Erythroblast (primary cell): ENCODE results near the gene GLI1.

Experiments
- DNase-seq, 2 experiments: peaks; one replicate each; lab custom pipeline; 2025; lab: John Stamatoyannopoulos, UW
- GATA1 ChIP-seq: IDR thresholded peaks from 2 replicates; pipeline ENCODE4 v1.6.1; 2011; ENCODE audit warnings: low read depth, mild to moderate bottlenecking, control low read depth, low read length, moderate library complexity
- POLR2A ChIP-seq: IDR thresholded peaks from 2 replicates; pipeline ENCODE4 v1.6.1; 2011; ENCODE audit warnings: mild to moderate bottlenecking, low read length

The GLI1 gene

DNA sequence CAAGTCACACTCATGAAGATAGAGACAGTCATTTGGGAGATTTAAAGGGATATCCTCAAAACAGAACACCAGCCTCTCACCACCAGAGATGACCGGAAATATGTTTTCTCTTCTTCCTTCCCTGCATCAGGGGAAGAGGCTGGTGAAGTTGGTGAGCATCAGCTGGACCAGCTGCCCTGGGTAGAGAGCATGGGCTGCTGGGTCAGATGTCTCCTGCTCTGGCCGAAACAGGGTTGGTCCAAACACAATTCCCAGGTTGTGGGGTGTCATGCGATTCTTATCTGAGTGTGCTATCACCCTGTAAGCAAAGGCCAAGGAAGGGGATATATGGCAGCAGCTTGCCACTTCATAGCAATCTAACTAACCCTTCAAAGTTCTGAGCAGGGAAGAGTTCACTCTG lies 12.8 kb downstream of the GLI1 start:
- DNase-seq, result no peak
- no peak for TF ChIP-seq GATA1
- no peak for TF ChIP-seq POLR2A

DNA sequence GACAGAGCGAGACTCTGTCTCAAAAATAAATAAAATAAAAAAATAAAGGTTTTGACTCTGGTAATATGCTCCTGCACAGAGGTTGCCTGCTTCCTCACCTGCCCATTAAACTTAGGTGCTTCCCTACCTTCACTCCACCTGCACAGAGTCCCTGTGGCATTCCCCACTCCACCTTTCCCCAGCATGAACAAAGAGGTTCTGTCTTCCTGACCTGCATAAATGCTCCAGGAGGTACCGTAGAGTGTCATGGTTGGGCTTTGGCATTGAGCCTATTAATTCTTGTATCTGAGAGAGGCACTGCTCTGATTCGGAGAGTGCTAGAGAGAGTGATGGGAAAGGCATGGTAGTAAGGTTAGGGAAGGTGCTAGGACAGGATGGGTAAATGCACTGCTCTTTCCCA lies 13.8 kb downstream of the GLI1 start:
- TF ChIP-seq POLR2A, result no peak
- no peak for TF ChIP-seq GATA1
- DNase-seq, result no peak

DNA sequence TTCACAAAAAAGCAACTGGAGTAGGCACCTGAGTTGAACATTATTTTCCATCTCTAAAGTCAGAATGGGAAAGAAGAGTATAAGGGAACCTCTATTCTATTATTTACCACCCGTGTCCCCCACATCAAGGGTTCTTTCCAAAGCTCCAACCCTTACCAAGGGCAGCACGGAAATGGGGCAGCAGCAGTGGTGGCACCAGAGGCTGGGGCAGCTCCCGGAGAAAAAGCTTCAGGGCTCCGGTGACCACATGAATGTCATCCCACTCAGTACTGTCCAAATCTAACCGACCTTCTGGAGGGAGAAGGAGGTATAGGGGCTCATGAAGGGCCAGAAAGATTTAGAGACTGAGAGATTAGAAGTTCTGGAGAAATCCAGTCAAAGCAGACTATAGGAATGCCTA lies 14.3 kb downstream of the GLI1 start:
- no peak for DNase-seq
- no peak for TF ChIP-seq POLR2A

DNA sequence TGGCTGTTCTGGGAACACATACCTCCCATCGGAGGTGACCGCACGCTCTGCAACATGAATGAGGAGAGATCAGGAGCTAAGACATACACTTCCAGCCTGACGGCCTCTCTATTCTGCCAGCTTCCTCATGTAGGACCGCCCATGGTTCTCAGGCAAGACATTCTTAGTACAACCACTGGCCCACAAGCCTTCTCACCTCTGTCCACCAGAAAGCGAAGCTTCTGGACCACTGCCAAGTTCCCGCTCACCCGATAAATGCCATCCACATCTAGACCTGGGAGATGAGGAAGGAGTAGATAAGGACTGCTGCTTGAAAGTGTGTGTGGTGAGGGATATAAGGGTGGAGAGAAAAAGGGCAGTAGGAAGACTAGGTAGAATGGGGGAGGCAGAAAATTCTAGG lies 14.8 kb downstream of the GLI1 start:
- TF ChIP-seq GATA1, result no peak
- TF ChIP-seq POLR2A, result no peak
- no peak for DNase-seq

DNA sequence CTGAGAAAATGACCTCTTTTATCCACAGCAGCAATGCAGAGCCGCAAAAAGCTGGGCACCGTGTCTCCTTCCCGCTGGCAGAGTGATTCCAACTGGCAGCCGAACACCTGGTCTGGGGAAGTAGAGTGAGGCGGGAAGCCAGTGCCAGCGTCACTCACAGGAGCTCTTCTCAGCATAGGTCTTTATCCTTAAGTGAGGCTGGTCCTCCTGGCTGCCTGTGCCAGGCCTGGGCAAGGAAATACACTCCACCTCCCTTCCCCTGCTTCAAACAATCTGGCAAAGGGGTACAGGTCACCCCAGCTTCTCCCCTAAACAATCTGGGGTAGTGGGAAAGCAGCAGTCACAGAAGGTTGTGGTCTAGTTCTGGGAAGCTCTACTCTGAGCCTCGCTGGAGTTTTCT lies 15.3 kb downstream of the GLI1 start:
- no peak for DNase-seq
- TF ChIP-seq GATA1 (no peak), POLR2A (no peak)

GRCh38 chr12:57475271-57476161 lies 15.9 kb downstream of the GLI1 start:
- no peak for DNase-seq
- no peak for TF ChIP-seq GATA1

- TF ChIP-seq GATA1 (no peak), POLR2A (peak; percentile 39)
- peak; percentile 68 to 75 for DNase-seq
Observed at GRCh38 chr12:57476162-57476992, 16.8 kb downstream of the GLI1 start.

DNA sequence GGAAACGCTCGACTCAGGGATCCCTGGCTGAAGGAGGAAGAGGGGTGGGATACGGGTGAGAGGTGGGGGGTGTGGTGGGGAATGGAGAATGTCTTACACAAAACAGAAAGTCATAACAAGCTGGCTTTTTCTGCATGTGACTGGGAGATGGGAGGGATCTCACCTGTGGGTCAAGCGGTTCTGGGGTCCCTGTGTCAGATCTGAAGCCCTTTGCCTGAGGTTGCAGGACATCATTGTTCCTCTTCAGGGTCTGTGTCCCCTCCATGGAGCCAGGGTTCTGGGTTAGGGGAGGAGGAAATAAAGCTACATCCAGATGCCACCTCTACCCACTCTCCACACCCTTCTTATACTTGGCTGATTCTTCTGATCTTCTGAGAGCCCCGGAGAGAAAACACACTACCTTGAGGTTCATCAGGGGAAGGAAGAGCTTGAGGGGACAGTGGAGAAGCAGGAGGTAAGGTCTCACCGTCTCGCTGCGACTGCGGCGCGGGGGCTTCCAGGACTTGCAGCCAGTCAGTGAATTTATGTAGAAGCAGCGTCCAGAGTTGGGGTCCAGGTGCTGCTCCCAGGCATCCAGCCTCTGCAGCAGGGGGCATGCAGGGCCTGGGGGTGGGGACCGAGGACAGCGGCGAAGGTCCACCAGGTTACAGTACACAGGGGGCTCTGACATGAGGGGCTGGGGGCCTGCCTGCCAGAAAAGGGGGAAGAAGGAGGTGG lies 17.6 kb downstream of the GLI1 start:
- DNase-seq, result no peak
- TF ChIP-seq GATA1 (no peak), POLR2A (no peak)

GRCh38 chr12:57477710-57478681 lies 18.4 kb downstream of the GLI1 start:
- TF ChIP-seq GATA1, result no peak
- TF ChIP-seq POLR2A, result no peak
- no peak for DNase-seq

DNA sequence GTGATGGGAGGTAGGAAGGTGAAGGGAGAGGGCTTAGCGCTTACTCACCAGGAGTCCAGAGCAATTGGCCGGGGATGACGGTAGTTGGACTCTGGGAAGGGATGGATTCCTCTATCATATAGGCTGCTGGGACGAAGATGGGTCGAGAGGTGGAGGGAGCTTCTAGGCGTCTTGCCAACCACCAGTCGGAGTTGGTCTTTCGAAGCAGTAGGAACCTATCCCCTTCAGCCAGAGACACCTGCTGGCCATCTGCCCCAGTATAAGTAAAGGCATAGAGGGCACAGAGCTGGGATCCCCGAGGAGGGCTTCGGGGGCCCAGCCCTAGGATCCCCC lies 19.4 kb downstream of the GLI1 start:
- DNase-seq, result no peak
- no peak for TF ChIP-seq POLR2A
- TF ChIP-seq GATA1, result no peak

DNA sequence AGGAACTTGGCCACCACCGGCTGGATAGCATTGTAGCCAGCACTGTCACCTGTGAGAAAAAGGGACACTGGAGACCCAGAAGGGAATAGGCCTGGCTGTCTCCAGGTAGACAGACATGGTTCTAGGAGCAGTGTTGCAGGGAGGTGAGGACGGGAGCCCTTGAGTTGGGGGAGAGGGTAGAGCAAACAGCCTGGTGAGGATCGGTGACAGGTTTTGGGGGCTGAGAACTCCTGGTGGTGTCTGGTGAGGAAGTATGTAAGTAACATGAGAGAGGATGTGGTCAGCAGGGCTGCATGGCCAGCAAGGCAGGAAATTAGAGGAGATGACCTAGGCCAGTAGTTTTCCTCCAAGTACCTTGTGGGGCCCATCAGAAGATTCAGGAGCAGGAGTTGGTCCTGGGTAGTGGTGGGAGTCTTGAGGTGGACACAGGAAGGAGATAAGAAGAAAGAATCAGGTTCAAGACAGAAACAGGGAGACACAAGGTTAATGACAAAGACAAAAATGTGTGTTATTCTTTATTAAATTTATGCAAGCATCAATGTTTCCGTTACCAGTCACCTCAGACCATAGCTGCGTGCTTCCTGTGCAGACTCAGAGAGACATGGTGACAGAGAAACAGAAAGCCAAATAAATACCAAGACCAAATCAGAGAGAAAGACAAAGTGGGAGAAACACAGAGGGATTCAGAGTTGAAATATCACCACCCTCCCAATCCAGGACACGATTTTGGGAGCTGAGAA lies 20.0 kb downstream of the GLI1 start, which contains the start of gene ARHGAP9:
TSS of gene ARHGAP9 (minus strand) at position 491 of the 740 bp plus-strand sequence. CDS start at position 31, 460 bp downstream.
- no peak for DNase-seq
- TF ChIP-seq GATA1 (no peak), POLR2A (no peak)

DNA sequence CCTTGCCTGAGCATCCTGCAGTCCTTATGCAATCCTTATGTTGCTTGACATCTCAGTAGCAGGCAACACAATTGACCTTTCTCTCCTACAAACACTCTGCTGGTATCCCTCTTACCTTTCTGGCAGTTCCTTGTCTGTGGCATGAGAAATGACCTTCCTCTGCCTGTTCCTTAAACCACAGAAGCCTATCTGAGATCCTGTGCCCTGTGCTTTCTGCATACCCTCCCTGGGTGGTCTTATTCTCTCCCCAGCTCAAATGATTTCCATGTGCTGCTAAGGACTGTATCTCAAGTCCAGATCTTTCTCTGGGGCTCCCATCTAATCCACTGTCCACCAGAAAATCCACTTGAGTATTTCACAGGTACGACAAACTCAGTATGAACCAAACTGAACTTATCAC lies 22.1 kb downstream of the GLI1 start:
- DNase-seq, result no peak
- TF ChIP-seq GATA1, result no peak
- no peak for TF ChIP-seq POLR2A

GRCh38 chr12:57483466-57483865 lies 23.9 kb downstream of the GLI1 start:
- no peak for TF ChIP-seq GATA1
- no peak for TF ChIP-seq POLR2A
- no peak for DNase-seq
